K562 (cell line): ENCODE results near the gene INSL4. TPM values are rescaled to one million over a fixed set of nuclear protein-coding genes. Genes with fewer than 3 reads are reported as not detected.

ENCODE experiments used
- ATAC-seq: fragments of 200-7000 bp; cut with Tn5 transposase; 3 replicates; pipeline ENCODE4 v1.9.1; 2020; ENCODE audit warnings: moderate library complexity
- BruUV-seq: library from RNA; stranded (reverse); fragments of 400-500 nt; replicated peaks from 2 replicates; lab custom pipeline; 2021; lab: Mats Ljungman, UMichigan
- CTCF ChIA-PET: fragments of 300-600 bp; formaldehyde crosslinking; extraction: SDS; loops from one replicate; lab custom pipeline; 2021; ENCODE audit warnings: low intra/inter-chr PET ratio; lab: Yijun Ruan, JAX
- POLR2A ChIA-PET: fragments of 300-600, 350-650 bp; sonication (Branson Sonifier 250); formaldehyde crosslinking; extraction: SDS; loops from one replicate; lab custom pipeline; 2021; ENCODE audit warnings: antibody characterized with exemption, inconsistent platforms; lab: Yijun Ruan, JAX
- DNase-seq, 4 experiments: peaks; one replicate each; pipeline versions ENCODE4 v3.0.0 to v3.0.0-alpha.2; 2011 to 2018; ENCODE audit warnings: low spot score in 3 of 4, mixed read lengths in 3 of 4; ENCODE audit errors: extremely low read depth in 1 of 4
- FAIRE-seq: peaks from 2 replicates; lab custom pipeline; 2011; peaks lifted over from hg19 to GRCh38; lab: Jason Lieb, UNC
- H2AFZ ChIP-seq: 2 replicates; pipeline ENCODE4 v1.6.0; 2011; ENCODE audit warnings: low read depth, low read length, control low read depth, inconsistent platforms
- H3K27ac ChIP-seq: fragments of 200-600 bp; 3 replicates; pipeline ENCODE4 v1.8.0; 2011; ENCODE audit warnings: low read depth, mild to moderate bottlenecking, control low read depth, inconsistent platforms, low read length, moderate library complexity, mixed read lengths; ENCODE audit errors: extremely low read depth
- H3K27me3 ChIP-seq, 2 experiments: fragments of 300-600 bp in 1 of 2; 2 replicates in 1 of 2; 3 replicates in 1 of 2; pipeline versions ENCODE4 v1.6.0 to v1.8.0; 2011; ENCODE audit warnings: inconsistent platforms in 2 of 2, low read length in 2 of 2, mild to moderate bottlenecking in 1 of 2, mixed read lengths in 1 of 2, moderate library complexity in 1 of 2; ENCODE audit not compliant: control insufficient read depth in 2 of 2, insufficient read depth in 2 of 2
- H3K36me3 ChIP-seq: fragments of 300-600 bp; 3 replicates; pipeline ENCODE4 v1.8.0; 2011; ENCODE audit warnings: mild to moderate bottlenecking, low read length, inconsistent platforms; ENCODE audit not compliant: control insufficient read depth, insufficient read depth
- H3K4me1 ChIP-seq, 2 experiments: fragments of 200-600 bp in 1 of 2; replicated peaks in 1 of 2; 2 replicates in 1 of 2; 3 replicates in 1 of 2; pipeline versions ENCODE4 v1.5.1 to v1.8.0; 2011; ENCODE audit warnings: inconsistent platforms in 2 of 2, low read length in 2 of 2, mild to moderate bottlenecking in 1 of 2, mixed read lengths in 1 of 2, moderate library complexity in 1 of 2; ENCODE audit not compliant: control insufficient read depth in 2 of 2, insufficient read depth in 2 of 2
- H3K4me2 ChIP-seq: 2 replicates; pipeline ENCODE4 v1.6.1; 2011; ENCODE audit warnings: low read length, control low read depth, inconsistent platforms, mixed read lengths; ENCODE audit not compliant: insufficient read depth
- H3K4me3 ChIP-seq: fragments of 200-600 bp; sonication (generic), shearing (Covaris generic); 2 replicates; pipeline ENCODE4 v1.5.1; 2016; ENCODE audit warnings: control low read depth, inconsistent platforms
- H3K79me2 ChIP-seq: fragments of 200-600 bp; 3 replicates; pipeline ENCODE4 v1.8.0; 2011; ENCODE audit warnings: low read length, inconsistent platforms; ENCODE audit not compliant: control insufficient read depth, insufficient read depth
- H3K9ac ChIP-seq, 2 experiments: 2 replicates each; pipeline versions ENCODE4 v1.6.0 to v1.6.1; 2011; ENCODE audit warnings: low read depth in 2 of 2, low read length in 2 of 2, control low read depth in 1 of 2, inconsistent platforms in 1 of 2, mild to moderate bottlenecking in 1 of 2, mixed read lengths in 1 of 2; ENCODE audit not compliant: insufficient read depth in 1 of 2
- H3K9me1 ChIP-seq: one replicate; pipeline ENCODE4 v1.6.0; 2011; ENCODE audit warnings: inconsistent platforms, mild to moderate bottlenecking, low read length, moderate library complexity; ENCODE audit not compliant: control insufficient read depth, insufficient read depth
- H3K9me3 ChIP-seq: replicated peaks from 2 replicates; pipeline ENCODE4 v1.5.1; 2011; ENCODE audit warnings: low read depth, low read length, inconsistent platforms; ENCODE audit not compliant: control insufficient read depth, insufficient read depth
- H4K20me1 ChIP-seq: replicated peaks from 2 replicates; pipeline ENCODE4 v1.6.1; 2011; ENCODE audit warnings: low read length, inconsistent platforms, mixed read lengths; ENCODE audit not compliant: control insufficient read depth, insufficient read depth
- GTF2B ChIP-seq: IDR thresholded peaks from 2 replicates; pipeline ENCODE4 v1.6.1; 2011; ENCODE audit not compliant: insufficient read length; ENCODE audit errors: extremely low read depth
- MAX ChIP-seq: sonication (generic); formaldehyde crosslinking; IDR thresholded peaks from 2 replicates; pipeline ENCODE4 v1.9.0; 2022; ENCODE audit warnings: mild to moderate bottlenecking, missing genetic modification reagents
- MCM3 ChIP-seq: fragments of 450-650 bp; IDR thresholded peaks from 2 replicates; pipeline ENCODE4 v1.6.1; 2016
- PURB ChIP-seq: sonication (generic); formaldehyde crosslinking; IDR thresholded peaks from 2 replicates; pipeline ENCODE4 v1.9.0; 2021; ENCODE audit warnings: low read depth, mild to moderate bottlenecking, missing genetic modification reagents
- ZNF668 ChIP-seq: fragments of 250-450 bp; sonication (Bioruptor Pico); IDR thresholded peaks from 2 replicates; pipeline ENCODE4 v1.8.0; 2022; ENCODE audit warnings: mild to moderate bottlenecking, inconsistent platforms
- WGBS: fragments of 100-300 bp; shearing (Covaris generic); methylation state at CpG from one replicate; pipeline ENCODE4 v1.1.6; 2016; ENCODE audit warnings: low coverage, mixed read lengths; ENCODE audit not compliant: insufficient coverage; ENCODE audit errors: missing lambda C conversion rate; 5-methylcytosine and 5-hydroxymethylcytosine counted together
- in situ Hi-C: fragments of 300-500 bp; cut with MboI; formaldehyde crosslinking; loops from 4 replicates; pipeline ENCODE4 v1.15.0; 2018; ENCODE audit warnings: inconsistent platforms, mixed read lengths
- intact Hi-C: fragments of 100-400 bp; cut with micrococcal nuclease; formaldehyde crosslinking; loops from 2 replicates; pipeline ENCODE4 v1.14.2; 2022
- polyA plus RNA-seq, 8 experiments: library from polyadenylated mRNA; depleted of rRNA in 4 of 8; stranded (reverse) in 5 of 8; unstranded in 3 of 8; fragments of >200 nt; fragmentation: Nextera tagmentation in 2 of 8; fragmentation: Illumina TruSeq in 1 of 8; extraction: Ambion mirVana in 2 of 8; extraction: Trizol in 1 of 8; gene quantifications; 2 replicates each; pipeline versions ENCODE4 v1.2.1 to v1.2.3, GENCODE V29; 2011 to 2014; ENCODE audit warnings: inconsistent platforms in 1 of 8, missing spikeins in 1 of 8
- small RNA-seq: library from RNA; depleted of rRNA; stranded (forward); fragments of <200 nt; gene quantifications from one replicate; pipeline ENCODE3, GENCODE V24; 2014
- total RNA-seq, 7 experiments: library from RNA; depleted of rRNA in 6 of 7; stranded (reverse); fragments of >200 nt in 6 of 7; fragmentation: Illumina TruSeq in 2 of 7; extraction: Trizol in 2 of 7; gene quantifications; 2 replicates each; pipeline versions ENCODE4 v1.2.1 to v1.2.3, GENCODE V29; 2011 to 2021; ENCODE audit warnings: low replicate concordance in 1 of 7

Gene INSL4
- total and polyA plus RNA-seq, 9 of the 15 experiments (the other 6 are each of a cell fraction or from before 2014, with no cell fraction given), result not detected

- no peaks in the 10 kb centered on the region for H3K9me1 ChIP-seq
- FAIRE-seq (no peak), DNase-seq (no peak)
- no peak overlapping the region for H3K9ac ChIP-seq
- no peak overlapping the region for H3K4me2 ChIP-seq
- intact Hi-C loops, result no loop called here
- in situ Hi-C loops, result no loop called here
- H3K27ac ChIP-seq, result no peak overlapping the region
- CTCF ChIA-PET, result no interaction called here
- H3K27me3 ChIP-seq, result no peaks in the 10 kb centered on the region
- no peaks in the 10 kb centered on the region for H4K20me1 ChIP-seq
- H3K9me3 ChIP-seq, result no peaks in the 10 kb centered on the region
- H3K4me3 ChIP-seq, result no peak overlapping the region
- no peak for TF ChIP-seq PURB (CRISPR knock-in tag)
- no peak for TF ChIP-seq MAX
- no peak for TF ChIP-seq MCM3
- TF ChIP-seq GTF2B, result no peak
- no peak for TF ChIP-seq ZNF668 (CRISPR knock-in tag)
- TF ChIP-seq, all 486 proteins: peak for 0
- no peak for ATAC-seq
- POLR2A ChIA-PET, result no interaction called here
- Histone ChIP-seq H3K36me3 (no peaks in the 10 kb centered on the region), H3K4me1 (no peaks in the 10 kb centered on the region), H2AFZ (no peak overlapping the region), H3K79me2 (no peaks in the 10 kb centered on the region)
- 0% methylated on average over 1 of the region's 2 CpGs for WGBS
- no TSS peak for BruUV-seq
Measured at GRCh38 chr9:5278486-5278885, 47.3 kb downstream of the INSL4 start.

Small RNAs within 50 kb of the gene (small RNA-seq; reads per million reads assigned to genes)
- gene AL133547.1, result not detected

Other genes starting within 250 kb of the INSL4 start
- 10.1 and 10.6 TPM in 2 replicates for gene JAK2, start 246.1 kb upstream of the INSL4 start, total RNA-seq (2014; rRNA removed)
- 21.4 and 23.8 TPM in 2 replicates for gene JAK2, start 246.1 kb upstream of the INSL4 start, total RNA-seq (2014; rRNA removed; fragmentation: Illumina TruSeq; extraction: Trizol)
- 20.7 and 21.5 TPM in 2 replicates for gene JAK2, start 246.1 kb upstream of the INSL4 start, total RNA-seq (2015; rRNA removed; fragmentation: Illumina TruSeq; extraction: Trizol)
- 16.5 and 18.5 TPM in 2 replicates for gene JAK2, start 246.1 kb upstream of the INSL4 start, total RNA-seq (2021)
- 21.4 and 23.4 TPM in 2 replicates for gene JAK2, start 246.1 kb upstream of the INSL4 start, polyA plus RNA-seq (2011; rRNA removed)
- gene JAK2, start 246.1 kb upstream of the INSL4 start, polyA plus RNA-seq (2014; fragmentation: Illumina TruSeq; extraction: Trizol), result 12.7 and 15.3 TPM in 2 replicates
- 1 to 10 TPM; 4.7 to 5.1 TPM for gene JAK2, start 246.1 kb upstream of the INSL4 start, polyA plus RNA-seq (2014; fragmentation: Nextera tagmentation; extraction: Ambion mirVana)
- 9.8 and 13.4 TPM in 2 replicates for gene JAK2, start 246.1 kb upstream of the INSL4 start, polyA plus RNA-seq (2014; rRNA removed)
- not detected in 2 replicates for gene INSL6, start 45.8 kb upstream of the INSL4 start, total RNA-seq (2014; rRNA removed)
- not detected in 2 replicates for gene INSL6, start 45.8 kb upstream of the INSL4 start, total RNA-seq (2014; rRNA removed; fragmentation: Illumina TruSeq; extraction: Trizol)
- gene INSL6, start 45.8 kb upstream of the INSL4 start, total RNA-seq (2015; rRNA removed; fragmentation: Illumina TruSeq; extraction: Trizol), result not detected in 2 replicates
- gene INSL6, start 45.8 kb upstream of the INSL4 start, total RNA-seq (2021), result not detected in 2 replicates
- not detected in 2 replicates for gene INSL6, start 45.8 kb upstream of the INSL4 start, polyA plus RNA-seq (2011; rRNA removed)
- not detected in 2 replicates for gene INSL6, start 45.8 kb upstream of the INSL4 start, polyA plus RNA-seq (2014; fragmentation: Illumina TruSeq; extraction: Trizol)
- under 1 TPM; 0.04 to 0.06 TPM for gene INSL6, start 45.8 kb upstream of the INSL4 start, polyA plus RNA-seq (2014; fragmentation: Nextera tagmentation; extraction: Ambion mirVana)
- not detected in 2 replicates for gene INSL6, start 45.8 kb upstream of the INSL4 start, polyA plus RNA-seq (2014; rRNA removed)
- gene RLN2, start 73.3 kb downstream of the INSL4 start, total RNA-seq (2014; rRNA removed), result not detected in 2 replicates
- gene RLN2, start 73.3 kb downstream of the INSL4 start, total RNA-seq (2014; rRNA removed; fragmentation: Illumina TruSeq; extraction: Trizol), result not detected in 2 replicates
- not detected in 2 replicates for gene RLN2, start 73.3 kb downstream of the INSL4 start, total RNA-seq (2015; rRNA removed; fragmentation: Illumina TruSeq; extraction: Trizol)
- not detected in 2 replicates for gene RLN2, start 73.3 kb downstream of the INSL4 start, total RNA-seq (2021)
- not detected in 2 replicates for gene RLN2, start 73.3 kb downstream of the INSL4 start, polyA plus RNA-seq (2011; rRNA removed)
- not detected in 2 replicates for gene RLN2, start 73.3 kb downstream of the INSL4 start, polyA plus RNA-seq (2014; fragmentation: Illumina TruSeq; extraction: Trizol)
- gene RLN2, start 73.3 kb downstream of the INSL4 start, polyA plus RNA-seq (2014; fragmentation: Nextera tagmentation; extraction: Ambion mirVana), result under 1 TPM; 0.08 to 0.17 TPM
- gene RLN2, start 73.3 kb downstream of the INSL4 start, polyA plus RNA-seq (2014; rRNA removed), result not detected in 2 replicates
- not detected in 2 replicates for gene RLN1, start 108.5 kb downstream of the INSL4 start, total RNA-seq (2014; rRNA removed)
- not detected in 2 replicates for gene RLN1, start 108.5 kb downstream of the INSL4 start, total RNA-seq (2014; rRNA removed; fragmentation: Illumina TruSeq; extraction: Trizol)
- not detected in 2 replicates for gene RLN1, start 108.5 kb downstream of the INSL4 start, total RNA-seq (2015; rRNA removed; fragmentation: Illumina TruSeq; extraction: Trizol)
- not detected in 2 replicates for gene RLN1, start 108.5 kb downstream of the INSL4 start, total RNA-seq (2021)
- not detected in 2 replicates for gene RLN1, start 108.5 kb downstream of the INSL4 start, polyA plus RNA-seq (2011; rRNA removed)
- not detected in 2 replicates for gene RLN1, start 108.5 kb downstream of the INSL4 start, polyA plus RNA-seq (2014; fragmentation: Illumina TruSeq; extraction: Trizol)
- not detected for gene RLN1, start 108.5 kb downstream of the INSL4 start, polyA plus RNA-seq (2014; fragmentation: Nextera tagmentation; extraction: Ambion mirVana)
- gene RLN1, start 108.5 kb downstream of the INSL4 start, polyA plus RNA-seq (2014; rRNA removed), result not detected in 2 replicates
- gene PLGRKT, start 206.5 kb downstream of the INSL4 start, total RNA-seq (2014; rRNA removed), result 4.5 and 4.7 TPM in 2 replicates
- gene PLGRKT, start 206.5 kb downstream of the INSL4 start, total RNA-seq (2014; rRNA removed; fragmentation: Illumina TruSeq; extraction: Trizol), result 9.3 and 11.3 TPM in 2 replicates
- gene PLGRKT, start 206.5 kb downstream of the INSL4 start, total RNA-seq (2015; rRNA removed; fragmentation: Illumina TruSeq; extraction: Trizol), result 6.9 and 10.0 TPM in 2 replicates
- 6.5 and 10.4 TPM in 2 replicates for gene PLGRKT, start 206.5 kb downstream of the INSL4 start, total RNA-seq (2021)
- 4.7 and 5.2 TPM in 2 replicates for gene PLGRKT, start 206.5 kb downstream of the INSL4 start, polyA plus RNA-seq (2011; rRNA removed)
- 5.9 and 6.0 TPM in 2 replicates for gene PLGRKT, start 206.5 kb downstream of the INSL4 start, polyA plus RNA-seq (2014; fragmentation: Illumina TruSeq; extraction: Trizol)
- gene PLGRKT, start 206.5 kb downstream of the INSL4 start, polyA plus RNA-seq (2014; fragmentation: Nextera tagmentation; extraction: Ambion mirVana), result 10 to 100 TPM; 11.2 to 13.8 TPM
- gene PLGRKT, start 206.5 kb downstream of the INSL4 start, polyA plus RNA-seq (2014; rRNA removed), result 6.0 and 6.6 TPM in 2 replicates
- gene CD274, start 219.1 kb downstream of the INSL4 start, total RNA-seq (2014; rRNA removed), result 0.20 and 0.27 TPM in 2 replicates
- gene CD274, start 219.1 kb downstream of the INSL4 start, total RNA-seq (2014; rRNA removed; fragmentation: Illumina TruSeq; extraction: Trizol), result 0.47 TPM in 1 of 2 replicates, not detected in the other
- 0.26 and 0.51 TPM in 2 replicates for gene CD274, start 219.1 kb downstream of the INSL4 start, total RNA-seq (2015; rRNA removed; fragmentation: Illumina TruSeq; extraction: Trizol)
- 0.18 and 0.24 TPM in 2 replicates for gene CD274, start 219.1 kb downstream of the INSL4 start, total RNA-seq (2021)
- 0.18 TPM in 1 of 2 replicates, not detected in the other for gene CD274, start 219.1 kb downstream of the INSL4 start, polyA plus RNA-seq (2011; rRNA removed)
- 0.07 and 0.33 TPM in 2 replicates for gene CD274, start 219.1 kb downstream of the INSL4 start, polyA plus RNA-seq (2014; fragmentation: Illumina TruSeq; extraction: Trizol)
- under 1 TPM in 1 of 2 experiments, not detected in 1; 0.32 TPM for gene CD274, start 219.1 kb downstream of the INSL4 start, polyA plus RNA-seq (2014; fragmentation: Nextera tagmentation; extraction: Ambion mirVana)
- gene CD274, start 219.1 kb downstream of the INSL4 start, polyA plus RNA-seq (2014; rRNA removed), result 0.34 TPM in 1 of 2 replicates, not detected in the other